Measurements from ENCODE around the gene ERN1.

ERN1 gene

GRCh38 chr17:64099543-64099942 lies 30.4 kb downstream of the ERN1 start:
- Histone ChIP-seq H3K27me3 (no peaks in the 10 kb centered on the region), H3K4me1 (no peaks in the 10 kb centered on the region), H3K36me3 (no peaks in the 10 kb centered on the region), H3K9me3 (no peaks in the 10 kb centered on the region), H3K4me3 (ENCODE audit: low read depth, low read length) (no peak overlapping the region)
- no peak for TF ChIP-seq CTCF (IDR thresholded peaks at IDR 0.05; ENCODE audit: low read depth, low read length)
- DNase-seq, result no peak

- DNase-seq, result no peak
- no peak overlapping the region for H3K4me3 ChIP-seq (ENCODE audit: low read depth, low read length)
- H3K4me1 ChIP-seq, result no peaks in the 10 kb centered on the region
- TF ChIP-seq CTCF (IDR thresholded peaks at IDR 0.05; ENCODE audit: low read depth, low read length), result no peak
- no peaks in the 10 kb centered on the region for H3K27me3 ChIP-seq
- no peaks in the 10 kb centered on the region for H3K36me3 ChIP-seq
- no peaks in the 10 kb centered on the region for H3K9me3 ChIP-seq
These were observed 32.6 kb downstream of the ERN1 start for GRCh38 chr17:64097196-64097936.

- TF ChIP-seq CTCF (IDR thresholded peaks at IDR 0.05; ENCODE audit: low read depth, low read length), result no peak
- no peaks in the 10 kb centered on the region for H3K9me3 ChIP-seq
- no peaks in the 10 kb centered on the region for H3K36me3 ChIP-seq
- no peak for DNase-seq
- H3K27me3 ChIP-seq, result no peaks in the 10 kb centered on the region
- H3K4me3 ChIP-seq (ENCODE audit: low read depth, low read length), result no peak overlapping the region
- H3K4me1 ChIP-seq, result no peaks in the 10 kb centered on the region
These were observed 33.9 kb downstream of the ERN1 start for GRCh38 chr17:64096037-64096436.

GRCh38 chr17:64095144-64095882 lies 34.6 kb downstream of the ERN1 start:
- no peaks in the 10 kb centered on the region for H3K9me3 ChIP-seq
- H3K4me1 ChIP-seq, result no peaks in the 10 kb centered on the region
- no peak overlapping the region for H3K4me3 ChIP-seq (ENCODE audit: low read depth, low read length)
- DNase-seq, result no peak
- H3K27me3 ChIP-seq, result no peaks in the 10 kb centered on the region
- H3K36me3 ChIP-seq, result no peaks in the 10 kb centered on the region
- no peak for TF ChIP-seq CTCF (IDR thresholded peaks at IDR 0.05; ENCODE audit: low read depth, low read length)

GRCh38 chr17:64094412-64094811 lies 35.5 kb downstream of the ERN1 start:
- DNase-seq, result no peak
- Histone ChIP-seq H3K27me3 (no peaks in the 10 kb centered on the region), H3K9me3 (no peaks in the 10 kb centered on the region), H3K36me3 (no peaks in the 10 kb centered on the region), H3K4me1 (no peaks in the 10 kb centered on the region), H3K4me3 (ENCODE audit: low read depth, low read length) (no peak overlapping the region)
- TF ChIP-seq CTCF (IDR thresholded peaks at IDR 0.05; ENCODE audit: low read depth, low read length), result no peak

- Histone ChIP-seq H3K4me1 (no peaks in the 10 kb centered on the region), H3K27me3 (no peaks in the 10 kb centered on the region), H3K9me3 (no peaks in the 10 kb centered on the region), H3K36me3 (no peaks in the 10 kb centered on the region), H3K4me3 (ENCODE audit: low read depth, low read length) (no peak overlapping the region)
- TF ChIP-seq CTCF (IDR thresholded peaks at IDR 0.05; ENCODE audit: low read depth, low read length), result no peak
- DNase-seq, result no peak
These were observed 36.9 kb downstream of the ERN1 start for GRCh38 chr17:64092952-64093451.

All from BE2C (cell line).